ENCODE results near the gene S100P.
A peak's percentile ranks its signal among the peaks of the same experiment; 100 is the strongest.

The S100P gene

DNA sequence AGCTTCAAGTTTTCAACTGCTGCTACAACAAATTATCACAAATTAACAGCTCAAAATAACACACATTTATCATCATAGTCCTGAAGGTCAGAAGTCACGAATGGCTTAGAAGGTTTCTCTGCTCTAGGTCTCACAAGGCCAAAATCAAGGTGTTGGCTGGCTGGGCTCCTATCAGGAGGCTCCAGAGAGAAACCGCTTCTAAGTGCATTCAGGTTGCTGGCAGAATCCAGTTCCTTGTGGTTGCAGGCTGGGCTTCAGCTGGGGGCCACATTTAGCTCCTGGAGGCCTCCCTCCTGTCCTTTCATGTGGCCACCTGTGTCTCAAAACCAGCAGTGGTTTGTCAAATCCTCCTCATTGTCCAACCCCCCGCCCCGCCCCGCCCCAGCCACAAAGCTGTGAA is 37.8 kb upstream of the S100P start:
- Histone ChIP-seq H3K4me3 (ENCODE audit: insufficient read length, low read depth) (no peak overlapping the region), H3K9me3 (ENCODE audit: insufficient read depth, low read length) (no peaks in the 10 kb centered on the region), H3K27me3 (ENCODE audit: insufficient read depth, insufficient read length) (no peaks in the 10 kb centered on the region), H3K4me1 (ENCODE audit: insufficient read depth, insufficient read length) (peaks cover 9% of the 10 kb centered on the region), H3K9ac (ENCODE audit: insufficient read length, low read depth) (no peak overlapping the region), H3K36me3 (ENCODE audit: insufficient read depth, insufficient read length, low read length) (no peaks in the 10 kb centered on the region)
- no peak for TF ChIP-seq YY1 (IDR thresholded peaks at IDR 0.05; ENCODE audit: insufficient read depth, insufficient read length)
- no peak for TF ChIP-seq ZNF274 (IDR thresholded peaks at IDR 0.05; ENCODE audit: low read depth, low read length)
- TF ChIP-seq SUZ12 (IDR thresholded peaks at IDR 0.05; ENCODE audit: extremely low read depth, insufficient read depth, insufficient read length), result no peak
- DNase-seq (ENCODE audit: low read depth, low spot score), result no peak

DNA sequence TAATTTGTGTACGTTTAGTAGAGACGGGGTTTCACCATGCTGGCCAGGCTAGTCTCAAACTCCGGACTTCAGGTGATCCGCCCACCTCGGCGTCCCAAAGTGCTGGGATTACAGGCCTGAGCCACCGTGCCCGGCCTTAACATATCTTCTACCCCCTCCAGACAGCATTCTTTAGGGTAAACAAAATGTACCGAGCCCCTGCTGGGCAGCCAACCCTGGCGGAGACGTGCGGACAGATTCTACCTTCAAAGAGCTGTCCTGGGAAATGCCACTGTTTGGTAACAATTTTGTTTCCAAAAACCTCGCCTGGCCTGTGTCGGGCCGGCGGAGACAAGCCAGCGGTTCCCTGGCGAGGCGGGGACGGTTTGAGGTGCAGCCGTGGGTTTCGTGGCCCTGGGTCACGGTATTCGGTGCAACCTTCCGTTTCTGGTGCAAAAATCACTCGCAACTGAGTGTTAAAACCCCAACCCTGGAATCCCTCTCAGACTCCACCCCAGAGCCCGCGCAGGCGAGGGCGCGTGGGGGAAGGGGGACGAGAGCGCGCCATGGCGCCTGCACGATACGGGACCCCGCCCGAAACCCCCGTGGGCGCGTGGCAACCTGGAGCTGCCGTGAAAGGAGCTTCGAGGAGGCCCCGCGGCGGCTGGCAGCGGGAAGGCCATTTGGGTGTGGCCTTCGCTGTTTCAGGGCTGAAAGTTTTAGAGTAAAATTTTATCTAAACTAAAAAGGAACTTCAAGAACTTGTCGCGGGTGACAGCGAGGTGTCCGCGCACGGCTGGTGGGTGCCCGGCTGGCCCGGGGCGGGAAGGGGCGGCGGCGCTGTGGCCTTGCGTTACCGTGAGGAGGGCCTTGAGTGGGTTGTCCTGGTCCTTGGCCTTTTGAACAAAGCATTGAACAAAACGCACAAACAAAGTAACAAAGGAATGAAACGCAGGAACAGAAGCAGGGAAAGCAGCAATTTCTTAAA is 36.2 kb upstream of the S100P start:
- Histone ChIP-seq H3K9me3 (ENCODE audit: insufficient read depth, low read length) (no peaks in the 10 kb centered on the region), H3K27me3 (ENCODE audit: insufficient read depth, insufficient read length) (peaks cover 5% of the 10 kb centered on the region), H3K36me3 (ENCODE audit: insufficient read depth, insufficient read length, low read length) (no peaks in the 10 kb centered on the region), H3K4me1 (ENCODE audit: insufficient read depth, insufficient read length) (peaks cover 9% of the 10 kb centered on the region), H3K4me3 (ENCODE audit: insufficient read length, low read depth) (no peak overlapping the region), H3K9ac (ENCODE audit: insufficient read length, low read depth) (peak overlapping the region; percentile 44)
- DNase-seq (ENCODE audit: low read depth, low spot score), result no peak
- TF ChIP-seq ZNF274 (IDR thresholded peaks at IDR 0.05; ENCODE audit: low read depth, low read length), result no peak
- TF ChIP-seq YY1 (IDR thresholded peaks at IDR 0.05; ENCODE audit: insufficient read depth, insufficient read length), result no peak
- no peak for TF ChIP-seq SUZ12 (IDR thresholded peaks at IDR 0.05; ENCODE audit: extremely low read depth, insufficient read depth, insufficient read length)

DNA sequence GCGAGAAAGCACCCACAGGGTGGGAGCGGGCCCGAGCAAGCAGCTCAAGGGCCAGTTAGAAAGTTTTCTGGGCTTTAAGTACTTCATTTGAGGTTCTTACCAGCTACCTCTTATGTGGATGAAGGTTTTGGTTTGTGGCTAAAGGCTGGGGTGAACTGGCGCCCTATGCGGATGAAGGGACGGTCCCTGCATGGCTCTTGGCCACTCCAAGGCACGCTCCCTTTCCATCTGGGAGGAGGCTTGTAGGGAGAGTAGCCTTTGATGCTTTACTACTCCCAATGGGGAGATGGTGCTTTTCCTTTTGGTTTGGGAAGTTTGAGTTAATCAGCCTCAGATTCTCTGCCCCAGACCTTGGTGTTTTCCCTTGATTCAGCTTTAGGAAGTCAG is 35.5 kb upstream of the S100P start:
- Histone ChIP-seq H3K4me3 (ENCODE audit: insufficient read length, low read depth) (no peak overlapping the region), H3K9ac (ENCODE audit: insufficient read length, low read depth) (peak overlapping the region; percentile 44), H3K36me3 (ENCODE audit: insufficient read depth, insufficient read length, low read length) (no peaks in the 10 kb centered on the region), H3K9me3 (ENCODE audit: insufficient read depth, low read length) (no peaks in the 10 kb centered on the region), H3K4me1 (ENCODE audit: insufficient read depth, insufficient read length) (peaks cover 9% of the 10 kb centered on the region), H3K27me3 (ENCODE audit: insufficient read depth, insufficient read length) (peaks cover 12% of the 10 kb centered on the region)
- TF ChIP-seq YY1 (IDR thresholded peaks at IDR 0.05; ENCODE audit: insufficient read depth, insufficient read length) (no peak), ZNF274 (IDR thresholded peaks at IDR 0.05; ENCODE audit: low read depth, low read length) (no peak), SUZ12 (IDR thresholded peaks at IDR 0.05; ENCODE audit: extremely low read depth, insufficient read depth, insufficient read length) (no peak)
- DNase-seq (ENCODE audit: low read depth, low spot score), result no peak

DNA sequence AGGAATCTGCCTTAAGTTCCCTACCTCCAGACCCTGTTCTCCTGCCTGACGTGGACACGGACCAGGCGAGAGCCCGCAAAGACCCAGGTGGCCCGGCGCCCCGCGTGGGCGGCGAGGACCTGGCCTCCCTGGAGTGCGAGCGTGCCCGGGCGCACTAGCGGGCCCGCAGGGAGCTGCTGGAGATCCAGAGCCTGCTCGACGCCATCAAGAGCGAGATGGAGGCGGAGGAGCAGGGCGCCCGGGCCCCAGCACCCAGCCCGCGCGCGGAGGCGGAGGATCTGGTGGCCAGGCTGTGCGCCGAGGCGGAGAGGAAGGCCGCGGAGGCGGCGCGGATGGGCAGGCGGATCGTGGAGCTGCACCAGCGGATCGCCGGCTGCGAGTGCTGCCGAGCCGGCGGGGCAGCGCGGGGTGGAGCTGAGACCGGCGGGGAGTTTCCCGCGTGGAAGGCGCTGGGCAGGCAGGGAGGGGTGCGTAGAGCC is 35.0 kb upstream of the S100P start:
- no peaks in the 10 kb centered on the region for H3K36me3 ChIP-seq (ENCODE audit: insufficient read depth, insufficient read length, low read length)

DNA sequence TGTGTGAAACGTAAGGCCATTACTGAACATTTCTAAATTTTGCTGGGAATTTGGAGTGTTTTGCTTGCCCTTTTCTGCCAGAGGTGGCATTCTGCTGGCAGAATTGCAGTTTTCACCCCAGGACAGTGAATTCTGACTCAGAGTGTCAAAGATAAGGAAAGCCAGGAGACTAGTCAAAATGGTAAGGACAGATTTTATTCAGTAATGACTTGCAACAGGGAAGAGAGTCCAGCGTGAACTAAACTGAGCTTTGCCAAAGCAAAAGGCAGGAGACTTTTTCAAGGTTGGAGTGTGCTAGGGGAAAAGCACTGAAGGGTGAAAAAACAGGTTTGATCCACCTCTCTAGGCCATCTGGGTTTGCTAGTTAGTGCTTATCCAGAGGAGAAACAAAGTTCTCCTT is 33.8 kb upstream of the S100P start:
- Histone ChIP-seq H3K4me1 (ENCODE audit: insufficient read depth, insufficient read length) (peaks cover 12% of the 10 kb centered on the region), H3K9ac (ENCODE audit: insufficient read length, low read depth) (no peak overlapping the region), H3K4me3 (ENCODE audit: insufficient read length, low read depth) (no peak overlapping the region), H3K36me3 (ENCODE audit: insufficient read depth, insufficient read length, low read length) (no peaks in the 10 kb centered on the region), H3K9me3 (ENCODE audit: insufficient read depth, low read length) (no peaks in the 10 kb centered on the region), H3K27me3 (ENCODE audit: insufficient read depth, insufficient read length) (peaks cover 23% of the 10 kb centered on the region)
- TF ChIP-seq ZNF274 (IDR thresholded peaks at IDR 0.05; ENCODE audit: low read depth, low read length), result no peak
- no peak for TF ChIP-seq SUZ12 (IDR thresholded peaks at IDR 0.05; ENCODE audit: extremely low read depth, insufficient read depth, insufficient read length)
- no peak for TF ChIP-seq YY1 (IDR thresholded peaks at IDR 0.05; ENCODE audit: insufficient read depth, insufficient read length)
- no peak for DNase-seq (ENCODE audit: low read depth, low spot score)

More for the DNA sequence above, 35.0 kb upstream of the S100P start:
- Histone ChIP-seq H3K4me3 (ENCODE audit: insufficient read length, low read depth) (no peak overlapping the region), H3K9me3 (ENCODE audit: insufficient read depth, low read length) (no peaks in the 10 kb centered on the region), H3K9ac (ENCODE audit: insufficient read length, low read depth) (no peak overlapping the region), H3K4me1 (ENCODE audit: insufficient read depth, insufficient read length) (peaks cover 9% of the 10 kb centered on the region), H3K27me3 (ENCODE audit: insufficient read depth, insufficient read length) (peaks cover 16% of the 10 kb centered on the region)
- TF ChIP-seq YY1 (IDR thresholded peaks at IDR 0.05; ENCODE audit: insufficient read depth, insufficient read length) (no peak), ZNF274 (IDR thresholded peaks at IDR 0.05; ENCODE audit: low read depth, low read length) (no peak), SUZ12 (IDR thresholded peaks at IDR 0.05; ENCODE audit: extremely low read depth, insufficient read depth, insufficient read length) (no peak)
- DNase-seq (ENCODE audit: low read depth, low spot score), result no peak

DNA sequence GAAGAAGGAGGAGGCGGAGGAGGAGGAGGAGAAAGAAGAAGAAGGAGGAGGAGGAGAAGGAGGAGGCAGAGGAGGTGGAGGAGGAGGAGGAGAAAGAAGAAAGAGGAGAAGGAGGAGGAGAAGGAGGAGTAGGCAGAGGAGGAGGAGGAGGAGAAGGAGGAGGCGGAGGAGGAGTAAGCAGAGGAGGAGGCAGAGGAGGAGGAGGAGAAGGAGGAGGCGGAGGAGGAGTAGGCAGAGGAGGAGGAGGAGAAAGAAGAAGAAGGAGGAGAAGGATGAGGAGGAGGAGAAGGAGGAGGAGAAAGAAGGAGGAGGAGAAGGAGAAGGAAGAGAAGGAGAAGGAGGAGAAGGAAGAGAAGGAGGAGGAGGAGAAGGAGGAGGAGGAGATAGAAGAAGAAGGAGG is 33.2 kb upstream of the S100P start:
- peaks cover 13% of the 10 kb centered on the region for H3K4me1 ChIP-seq (ENCODE audit: insufficient read depth, insufficient read length)
- TF ChIP-seq SUZ12 (IDR thresholded peaks at IDR 0.05; ENCODE audit: extremely low read depth, insufficient read depth, insufficient read length) (no peak), YY1 (IDR thresholded peaks at IDR 0.05; ENCODE audit: insufficient read depth, insufficient read length) (no peak), ZNF274 (IDR thresholded peaks at IDR 0.05; ENCODE audit: low read depth, low read length) (no peak)
- H3K9ac ChIP-seq (ENCODE audit: insufficient read length, low read depth), result no peak overlapping the region
- H3K9me3 ChIP-seq (ENCODE audit: insufficient read depth, low read length), result no peaks in the 10 kb centered on the region
- no peak overlapping the region for H3K4me3 ChIP-seq (ENCODE audit: insufficient read length, low read depth)
- H3K27me3 ChIP-seq (ENCODE audit: insufficient read depth, insufficient read length), result peaks cover 23% of the 10 kb centered on the region
- no peaks in the 10 kb centered on the region for H3K36me3 ChIP-seq (ENCODE audit: insufficient read depth, insufficient read length, low read length)
- no peak for DNase-seq (ENCODE audit: low read depth, low spot score)

DNA sequence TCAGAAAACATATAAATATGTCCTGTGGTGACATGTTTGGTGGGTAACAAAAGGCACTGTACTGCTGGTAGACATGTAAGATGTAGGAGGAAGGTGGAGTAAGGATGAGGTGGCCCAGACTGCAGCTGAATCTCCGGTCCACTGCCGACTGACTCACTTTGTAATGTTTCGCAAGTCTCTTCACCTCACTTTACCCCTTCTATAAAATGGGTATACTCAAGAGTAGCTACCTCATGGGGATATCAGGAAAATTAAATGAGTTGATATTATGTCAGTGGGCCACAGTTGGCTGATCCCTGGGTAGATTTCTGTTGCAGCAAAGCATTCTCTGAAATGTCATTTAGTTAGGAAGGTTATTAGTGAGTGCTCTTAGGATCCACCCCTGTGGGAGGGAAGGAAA is 31.1 kb upstream of the S100P start:
- no peak overlapping the region for H3K4me3 ChIP-seq (ENCODE audit: insufficient read length, low read depth)
- no peak for DNase-seq (ENCODE audit: low read depth, low spot score)
- no peaks in the 10 kb centered on the region for H3K9me3 ChIP-seq (ENCODE audit: insufficient read depth, low read length)
- H3K36me3 ChIP-seq (ENCODE audit: insufficient read depth, insufficient read length, low read length), result no peaks in the 10 kb centered on the region
- no peak overlapping the region for H3K9ac ChIP-seq (ENCODE audit: insufficient read length, low read depth)
- TF ChIP-seq ZNF274 (IDR thresholded peaks at IDR 0.05; ENCODE audit: low read depth, low read length), result no peak
- no peak for TF ChIP-seq SUZ12 (IDR thresholded peaks at IDR 0.05; ENCODE audit: extremely low read depth, insufficient read depth, insufficient read length)
- no peak for TF ChIP-seq YY1 (IDR thresholded peaks at IDR 0.05; ENCODE audit: insufficient read depth, insufficient read length)
- H3K4me1 ChIP-seq (ENCODE audit: insufficient read depth, insufficient read length), result peaks cover 8% of the 10 kb centered on the region
- H3K27me3 ChIP-seq (ENCODE audit: insufficient read depth, insufficient read length), result peaks cover 23% of the 10 kb centered on the region

All from NT2/D1 (cell line).